Hematopoietic multipotent progenitor cell treated with erythropoietin and hydrocortisone succinate and interleukin-3 and kit ligand, for 4 days (in vitro differentiated cells): Measurements from ENCODE around the gene DPEP1.
"Not testable (repeated sequence)": the region's sequence is repeated elsewhere in the genome, so short reads cannot be mapped to it uniquely, and the experiment has no call there.

Experiments
- DNase-seq: peaks from one replicate; pipeline ENCODE4 v3.0.0-alpha.2; 2015

Gene DPEP1

GRCh38 chr16:89613231-89613953, at the start of gene DPEP1:
TSS of gene DPEP1 (plus strand) at chr16:89613642. CDS start at chr16:89630411, 16,769 bp downstream.
- no peak for DNase-seq

DNA sequence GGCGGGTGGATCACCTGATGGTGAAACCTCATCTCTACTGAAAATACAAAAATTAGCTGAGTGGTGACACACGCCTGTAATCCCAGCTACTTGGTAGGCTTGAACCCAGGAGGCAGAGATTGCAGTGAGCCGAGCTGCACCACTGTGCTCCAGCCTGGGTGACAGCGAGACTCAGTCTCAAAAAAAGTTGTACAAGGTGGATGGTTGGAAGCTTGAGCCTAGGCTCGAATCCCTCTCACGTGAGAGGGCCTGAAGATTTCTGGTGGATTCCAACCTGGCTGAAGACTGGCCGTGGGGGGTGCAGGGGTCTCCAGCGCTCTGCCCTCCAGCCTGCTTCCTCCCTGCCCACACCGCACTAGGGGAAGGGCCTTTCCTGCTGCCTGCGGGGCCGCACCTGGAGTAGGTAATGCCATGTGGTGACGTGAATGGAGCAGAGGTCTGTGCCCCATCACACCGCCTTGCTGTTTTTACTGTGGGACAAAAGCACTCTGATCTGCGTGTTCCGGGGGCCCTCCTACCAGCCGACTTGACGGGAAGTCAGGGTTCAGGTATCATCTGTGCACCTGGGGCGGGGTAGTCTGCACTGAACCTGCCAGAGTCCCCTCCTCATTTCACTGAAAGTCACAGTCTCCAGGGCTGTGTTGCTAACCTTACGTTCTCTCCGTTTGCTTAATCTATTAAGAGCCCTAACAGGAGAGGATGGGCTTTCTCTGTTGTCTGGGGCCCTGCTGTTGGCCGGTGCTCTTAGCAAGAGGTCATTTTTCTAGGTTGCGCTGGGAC, 48.8 kb upstream of the DPEP1 start:
- DNase-seq, result peak; percentile 52

DNA sequence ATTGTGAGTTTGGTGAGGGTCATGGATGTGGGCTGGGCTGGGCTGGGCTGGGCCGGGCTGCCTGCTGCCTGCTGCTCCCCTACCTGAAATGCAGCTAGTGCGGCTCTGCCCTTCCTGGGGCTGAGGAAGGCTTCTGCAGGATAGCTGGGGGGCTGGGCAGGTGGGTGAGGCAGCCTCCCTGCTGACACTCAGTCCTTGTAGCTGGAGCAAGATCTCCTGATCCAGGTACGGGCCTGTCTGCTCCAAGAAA, 48.3 kb upstream of the DPEP1 start:
- DNase-seq, result no peak

DNA sequence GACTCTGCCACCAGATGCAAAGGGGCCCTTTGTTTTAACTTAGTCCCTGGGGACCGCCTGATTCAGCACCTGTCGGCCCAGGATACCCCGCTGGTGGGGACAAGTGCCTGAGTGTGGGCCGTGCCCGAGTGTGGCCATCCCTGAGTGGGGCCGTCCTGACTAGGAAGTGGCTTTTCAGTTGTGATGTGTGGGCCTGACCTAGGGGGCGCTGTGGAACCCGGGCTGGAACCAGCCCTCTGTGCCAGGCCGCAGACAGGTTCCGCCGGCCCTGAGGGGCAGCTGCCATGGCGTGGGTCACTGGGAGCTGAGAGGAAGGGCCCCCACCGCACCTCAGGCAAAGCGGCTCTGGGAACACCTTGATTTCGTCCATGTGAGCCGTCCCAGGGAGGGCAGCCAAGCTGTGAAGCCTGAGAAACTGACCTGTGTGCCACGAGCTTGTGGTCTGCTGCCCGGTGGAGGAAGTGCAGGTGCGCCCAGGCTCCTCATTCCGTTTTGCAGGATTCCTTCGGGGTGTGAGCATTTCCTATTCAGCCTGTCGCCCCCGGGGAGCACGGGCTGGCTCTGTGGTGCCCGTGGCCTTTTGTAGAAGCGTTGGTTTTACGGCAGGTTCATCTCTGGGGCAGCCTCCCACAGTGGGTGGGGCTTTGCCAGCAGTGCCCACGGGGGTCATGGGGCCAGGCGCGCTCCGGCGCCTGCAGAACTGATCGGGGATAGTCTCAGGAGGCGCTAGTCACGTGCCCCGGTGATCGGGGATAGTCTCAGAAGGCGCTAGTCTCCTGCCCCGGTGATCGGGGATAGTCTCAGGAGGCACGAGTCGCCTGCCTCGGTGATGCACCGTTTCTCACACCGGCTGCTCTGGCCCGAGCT, 47.7 kb upstream of the DPEP1 start:
- DNase-seq, result peak; percentile 83

DNA sequence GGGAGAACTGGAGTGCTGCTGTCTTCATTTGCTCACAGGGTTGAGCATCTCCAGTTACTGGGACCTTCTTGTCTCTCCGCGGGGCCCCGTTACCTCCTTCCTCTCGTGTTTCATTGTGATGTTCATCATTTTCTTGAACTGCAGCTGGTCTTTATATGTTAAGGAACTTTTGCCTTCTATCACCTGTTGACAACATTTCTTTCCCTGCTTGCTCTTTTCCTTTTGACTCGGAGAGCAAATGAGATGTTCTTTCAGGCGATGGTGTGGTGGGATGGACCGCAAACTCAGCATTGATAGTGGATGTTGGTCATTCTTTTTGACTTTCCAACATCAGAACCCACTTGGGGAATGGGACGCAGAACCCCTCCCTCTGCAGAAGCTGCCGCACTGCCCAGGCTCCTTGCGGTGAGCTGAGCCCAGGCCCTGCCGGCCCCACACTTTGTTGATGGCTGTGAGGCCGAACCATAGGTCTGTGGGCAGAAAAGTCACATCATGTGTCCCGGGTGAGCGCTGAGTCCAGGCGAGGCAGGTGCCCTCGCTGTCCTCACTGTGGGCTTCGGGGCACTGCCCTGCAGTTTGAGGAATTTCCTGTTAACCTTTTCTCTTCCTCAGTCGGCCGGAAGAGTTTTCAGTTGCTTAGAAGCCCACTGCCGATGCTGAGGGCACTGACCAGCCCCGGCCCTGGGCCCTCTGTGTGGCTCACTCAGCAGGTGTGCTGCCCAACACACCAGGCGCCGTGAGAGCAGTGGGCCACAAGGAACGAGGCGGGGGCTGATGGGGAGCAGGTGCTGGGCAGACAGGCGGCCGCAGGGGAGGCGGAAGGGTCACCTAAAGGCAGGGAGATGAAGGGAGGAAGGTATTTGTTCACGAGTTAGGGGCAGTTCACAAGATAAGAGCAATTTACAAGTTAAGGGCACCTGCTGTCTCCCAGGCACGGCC, 45.5 kb upstream of the DPEP1 start:
- no peak for DNase-seq

DNA sequence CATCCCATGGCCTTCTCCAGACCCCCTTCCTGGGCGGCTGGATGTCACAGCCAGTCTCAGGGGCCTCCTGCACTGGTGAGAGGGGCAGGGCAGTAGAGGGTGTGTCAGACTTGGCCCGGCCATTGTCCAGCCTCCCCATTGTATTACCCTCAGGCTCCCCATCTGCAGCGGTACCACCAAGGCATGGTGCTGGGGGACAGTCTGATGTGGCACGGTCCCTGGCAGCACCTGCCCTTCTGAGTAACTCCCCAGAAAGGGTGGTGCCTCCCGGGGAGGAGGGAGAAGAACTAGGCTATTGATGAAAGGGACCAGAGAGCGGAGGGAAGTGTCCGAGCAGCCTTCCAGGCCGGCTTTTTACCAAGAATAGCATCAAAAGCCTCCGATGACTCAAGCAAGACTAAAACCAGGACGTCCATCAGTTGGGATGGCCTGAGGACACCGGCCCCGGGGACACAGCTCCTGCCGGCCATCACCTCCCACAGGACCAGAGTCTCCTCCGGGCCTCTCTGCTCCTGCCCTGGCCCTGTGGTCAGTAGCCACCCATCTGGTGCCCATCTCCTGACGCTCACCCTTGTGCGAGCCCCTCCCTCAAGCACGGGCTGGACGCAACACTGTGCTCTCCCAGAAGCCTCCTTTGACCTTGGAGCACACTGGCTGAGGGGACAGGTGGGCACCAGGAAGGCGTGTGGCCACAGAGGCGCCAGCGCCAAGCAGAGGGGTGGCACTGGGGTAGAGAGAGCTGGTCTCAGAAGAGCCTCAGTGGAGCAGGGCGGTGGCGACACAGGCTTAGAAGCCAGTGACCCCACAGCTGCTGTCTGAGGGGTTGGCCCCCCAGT, 43.7 kb upstream of the DPEP1 start:
- DNase-seq, result no peak

DNA sequence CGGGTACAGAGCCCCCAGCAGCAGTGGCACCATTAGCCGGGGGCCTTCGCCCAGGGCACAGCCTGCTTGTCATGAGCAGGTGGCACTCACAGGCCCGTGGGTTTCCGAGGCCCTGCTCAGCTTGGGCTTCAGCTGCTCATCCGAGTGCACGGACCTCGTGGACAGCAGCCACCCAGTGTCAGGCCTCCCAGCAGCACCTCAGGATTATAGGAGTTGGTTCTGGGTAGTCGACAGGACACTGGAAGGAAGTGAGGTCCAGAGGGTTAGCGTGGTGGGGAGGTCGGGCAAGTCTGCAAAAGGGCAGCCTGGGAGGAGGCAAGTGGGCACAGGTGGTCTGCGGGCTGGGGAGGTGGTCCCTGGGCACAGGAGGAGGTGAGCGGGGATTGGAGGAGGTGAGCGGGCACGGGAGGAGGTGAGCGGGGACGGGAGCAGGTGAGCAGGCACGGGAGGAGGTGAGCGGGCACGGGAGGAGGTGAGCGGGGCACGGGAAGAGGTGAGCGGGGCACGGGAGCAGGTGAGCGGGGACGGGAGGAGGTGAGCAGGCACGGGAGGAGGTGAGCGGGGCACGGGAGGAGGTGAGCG, 43.0 kb upstream of the DPEP1 start:
- no peak for DNase-seq

DNA sequence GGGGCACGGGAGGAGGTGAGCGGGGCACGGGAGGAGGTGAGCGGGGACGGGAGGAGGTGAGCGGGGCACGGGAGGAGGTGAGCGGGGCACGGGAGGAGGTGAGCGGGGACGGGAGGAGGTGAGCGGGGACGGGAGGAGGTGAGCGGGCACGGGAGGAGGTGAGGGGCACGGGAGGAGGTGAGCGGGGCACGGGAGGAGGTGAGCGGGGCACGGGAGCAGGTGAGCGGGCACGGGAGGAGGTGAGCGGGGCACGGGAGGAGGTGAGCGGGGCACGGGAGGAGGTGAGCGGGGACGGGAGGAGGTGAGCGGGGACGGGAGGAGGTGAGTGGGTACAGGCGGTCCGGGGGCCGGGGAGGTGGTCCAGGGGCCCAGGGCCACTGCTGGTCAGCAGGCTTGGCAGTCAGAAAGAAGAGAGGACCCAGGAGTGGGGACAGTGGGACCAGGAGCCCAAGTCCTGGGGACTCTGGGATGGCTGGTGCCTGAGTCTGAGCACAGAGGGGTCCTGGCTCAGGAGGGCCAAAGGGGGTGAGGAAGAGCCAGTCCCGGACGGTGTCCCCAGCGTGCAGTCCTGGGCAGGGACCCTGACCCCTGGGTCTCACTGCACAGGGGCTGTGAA, 42.4 kb upstream of the DPEP1 start:
- DNase-seq, result not testable (repeated sequence)

DNA sequence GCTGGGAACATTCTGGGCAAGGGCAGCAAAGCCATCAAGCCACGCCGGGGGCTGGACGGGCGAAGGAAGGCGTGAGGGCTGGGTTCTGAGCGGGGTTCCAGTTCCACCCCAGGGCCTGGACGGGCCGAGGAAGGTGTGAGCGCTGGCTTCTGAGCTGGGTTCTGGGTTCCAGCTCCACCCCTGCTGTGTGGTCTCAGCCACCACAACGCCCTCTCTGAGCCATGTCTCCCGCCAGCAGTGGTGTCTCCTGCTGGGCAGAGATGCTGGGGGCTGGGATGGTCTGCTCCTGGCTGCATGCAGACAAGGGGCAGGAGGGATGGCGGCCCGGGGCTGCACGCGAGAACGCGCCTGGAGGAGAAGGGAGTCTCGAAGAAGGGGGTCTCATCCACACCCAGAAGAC, 41.8 kb upstream of the DPEP1 start:
- DNase-seq, result no peak

DNA sequence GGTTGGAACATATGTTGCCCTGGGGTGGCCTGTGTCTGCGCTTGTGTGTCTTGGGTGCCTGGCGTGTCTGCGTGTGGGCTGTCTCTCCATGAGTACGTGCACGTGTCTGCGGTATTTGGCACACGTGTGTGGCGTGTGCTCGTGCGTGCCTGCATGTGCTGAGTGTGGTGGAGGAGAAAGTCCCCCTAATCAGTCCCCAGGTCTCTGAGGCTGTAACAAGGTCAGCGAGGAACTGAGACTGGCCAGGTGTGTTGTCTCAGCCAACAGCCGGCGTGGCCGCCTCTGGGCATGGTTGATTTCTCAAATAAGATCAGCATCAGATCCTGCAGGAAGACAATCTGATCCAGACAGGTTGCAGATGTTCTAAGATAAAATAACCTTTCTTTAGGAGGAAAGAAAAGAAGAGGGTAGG, 41.4 kb upstream of the DPEP1 start:
- DNase-seq, result no peak

DNA sequence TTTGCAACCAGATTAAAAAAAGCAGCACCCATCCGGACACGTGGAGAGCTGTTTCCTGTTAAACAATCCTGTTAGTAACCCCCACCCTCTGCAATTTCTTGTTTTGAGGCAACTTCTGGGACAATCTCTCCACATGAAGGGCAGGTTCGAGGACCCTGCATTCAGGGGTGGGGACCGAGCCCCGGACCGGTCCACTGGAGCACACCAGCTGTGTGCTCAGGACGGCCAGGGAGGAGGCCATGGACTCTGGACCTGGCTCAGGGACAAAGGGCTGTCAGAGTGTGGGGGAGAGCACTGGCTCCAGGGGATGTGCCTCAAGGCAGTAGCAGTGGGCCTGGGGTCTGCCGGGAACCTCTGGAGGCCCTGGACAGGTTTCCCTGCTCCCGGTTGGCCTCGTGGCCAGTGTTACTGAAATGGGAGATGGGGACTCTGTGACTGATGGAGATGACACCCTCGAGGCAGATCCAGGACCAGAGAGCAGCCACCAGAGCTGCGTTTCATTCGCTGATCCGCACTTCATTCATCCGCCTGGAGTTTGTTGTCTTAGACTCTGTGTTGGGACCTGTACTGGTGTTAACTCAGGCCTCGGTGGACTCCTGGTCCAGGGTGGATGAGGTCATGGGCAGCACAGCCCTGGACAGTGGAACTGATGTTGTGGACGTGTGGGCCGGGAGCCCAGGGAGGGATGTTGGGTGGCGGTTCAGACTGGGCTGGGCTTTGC, 40.8 kb upstream of the DPEP1 start:
- DNase-seq, result peak; percentile 46

- no peak for DNase-seq
These were observed 39.4 kb upstream of the DPEP1 start for GRCh38 chr16:89573826-89574680.

DNA sequence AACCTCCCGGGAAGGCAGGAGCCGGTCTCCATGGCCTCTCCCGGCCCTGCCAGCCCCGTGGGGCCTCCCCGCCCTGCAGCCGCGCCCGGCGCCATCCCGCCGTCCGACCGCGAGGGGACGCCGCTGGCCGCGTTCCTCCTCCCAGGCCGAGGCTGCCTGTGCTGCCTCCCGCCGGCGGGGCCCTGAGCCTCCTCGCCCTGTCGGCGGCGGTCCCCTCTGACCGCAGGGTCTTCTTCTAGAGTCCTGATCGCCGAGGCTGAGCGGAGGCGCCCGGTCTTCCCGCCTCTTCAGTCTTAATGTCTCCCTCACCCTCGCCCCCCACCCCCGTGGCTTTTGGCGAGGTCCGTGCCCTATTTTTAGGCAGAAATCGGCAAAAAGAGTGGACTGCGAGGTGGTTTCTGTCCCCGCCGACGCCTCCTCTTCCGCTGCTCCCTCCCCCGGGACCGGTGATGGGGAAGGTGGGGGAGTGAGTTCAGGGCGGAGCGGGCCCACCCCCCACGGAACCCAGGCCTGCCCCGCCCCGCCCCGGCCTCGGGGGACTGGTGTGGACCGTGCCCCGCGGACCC, 38.7 kb upstream of the DPEP1 start:
- peak; percentile 85 for DNase-seq

- no peak for DNase-seq
These were observed 37.9 kb upstream of the DPEP1 start, which contains the start of gene CPNE7 for GRCh38 chr16:89575247-89576152. TSS of gene CPNE7 (plus strand) at chr16:89575758. CDS start at chr16:89575898, 140 bp downstream.

- DNase-seq, result no peak
These were observed 37.0 kb upstream of the DPEP1 start for GRCh38 chr16:89576153-89577054.

- no peak for DNase-seq
These were observed 36.2 kb upstream of the DPEP1 start for GRCh38 chr16:89577055-89577759.
